ENCODE data around the gene DDO.

- no peak for TF ChIP-seq CTCF (IDR thresholded peaks at IDR 0.05)
- no peak for TF ChIP-seq POLR2AphosphoS5 (IDR thresholded peaks at IDR 0.05)
Observed at GRCh38 chr6:110459137-110459536, 43.8 kb upstream of the DDO start.

Data from gastroesophageal sphincter (tissue), 3 donors.